Right atrium auricular region (tissue), 2 donors: ENCODE results near the gene DDAH1. TPM values are rescaled to one million over a fixed set of nuclear protein-coding genes. Genes with fewer than 3 reads are reported as not detected.

Experiments used
- DNase-seq: peaks from one replicate; pipeline ENCODE4 v3.0.0-alpha.2; 2019; ENCODE audit warnings: low spot score
- H3K27ac ChIP-seq, 2 donors: fragments of 200-600 bp; sonication (generic); 1 replicate in 1 of 2; 2 replicates in 1 of 2; pipeline ENCODE4 v1.5.1; 2016 to 2019
- H3K27me3 ChIP-seq, 2 donors: fragments of 200-600 bp; sonication (generic); one replicate each; pipeline versions ENCODE4 v1.5.1 to v1.6.0; 2017 to 2019
- H3K36me3 ChIP-seq: fragments of 200-600 bp; sonication (generic); one replicate; pipeline ENCODE4 v1.5.1; 2016
- H3K4me1 ChIP-seq, 2 donors: fragments of 200-600 bp; sonication (generic); one replicate each; pipeline versions ENCODE4 v1.5.1 to v1.6.0; 2017 to 2019
- H3K4me3 ChIP-seq, 2 donors: fragments of 200-600 bp; sonication (generic); 1 replicate in 1 of 2; 2 replicates in 1 of 2; pipeline ENCODE4 v1.5.1; 2017 to 2019; ENCODE audit warnings: mild to moderate bottlenecking in 1 of 2, moderate library complexity in 1 of 2
- H3K9me3 ChIP-seq, 2 donors: fragments of 200-600 bp; sonication (generic); one replicate each; pipeline ENCODE4 v1.5.1; 2019
- CTCF ChIP-seq, 2 donors: fragments of 200-600 bp; sonication (generic); IDR thresholded peaks; one replicate each; pipeline ENCODE4 v1.5.1; 2019; ENCODE audit warnings: antibody characterized with exemption in 2 of 2
- total RNA-seq, 2 donors: library from RNA; depleted of rRNA; stranded (reverse); fragments of >200 nt; gene quantifications; one replicate each; pipeline ENCODE4 v1.1.0, GENCODE V29; 2016

Gene DDAH1
- total RNA-seq, 2 donors from 2014 or later: 10.8 to 18.3 TPM

GRCh38 chr1:85386068-85386722, 78.8 kb downstream of the DDAH1 start:
- H3K27ac ChIP-seq: no peak overlapping the region
- DNase-seq: no peak
- H3K4me3 ChIP-seq: no peak overlapping the region
- no peaks in the 10 kb centered on the region for H3K4me1 ChIP-seq
- TF ChIP-seq CTCF (IDR thresholded peaks at IDR 0.05): no peak
- no peaks in the 10 kb centered on the region for H3K36me3 ChIP-seq
- peaks cover 6 to 14% of the 10 kb centered on the region in 2 donors for H3K9me3 ChIP-seq
- H3K27me3 ChIP-seq: no peaks in the 10 kb centered on the region

- no peaks in the 10 kb centered on the region for H3K4me1 ChIP-seq
- no peaks in the 10 kb centered on the region for H3K27me3 ChIP-seq
- H3K36me3 ChIP-seq: no peaks in the 10 kb centered on the region
- H3K9me3 ChIP-seq: peaks cover 6 to 14% of the 10 kb centered on the region in 2 donors
- H3K4me3 ChIP-seq: no peak overlapping the region
- TF ChIP-seq CTCF (IDR thresholded peaks at IDR 0.05): no peak
- no peak for DNase-seq
- peak overlapping the region in 1 of 2 donors; percentile 20 for H3K27ac ChIP-seq
Measured at GRCh38 chr1:85379203-85380136, 85.5 kb downstream of the DDAH1 start.

GRCh38 chr1:85378534-85378933, 86.4 kb downstream of the DDAH1 start:
- Histone ChIP-seq H3K4me3 (no peak overlapping the region), H3K27ac (no peak overlapping the region), H3K4me1 (peaks cover 0 to 6% of the 10 kb centered on the region in 2 donors), H3K27me3 (no peaks in the 10 kb centered on the region), H3K9me3 (peaks cover 6 to 14% of the 10 kb centered on the region in 2 donors), H3K36me3 (no peaks in the 10 kb centered on the region)
- DNase-seq: no peak
- TF ChIP-seq CTCF (IDR thresholded peaks at IDR 0.05): no peak

- no peaks in the 10 kb centered on the region for H3K27me3 ChIP-seq
- no peak overlapping the region for H3K27ac ChIP-seq
- H3K36me3 ChIP-seq: no peaks in the 10 kb centered on the region
- no peak for DNase-seq
- H3K4me1 ChIP-seq: peaks cover 0 to 7% of the 10 kb centered on the region in 2 donors
- no peak for TF ChIP-seq CTCF (IDR thresholded peaks at IDR 0.05)
- H3K9me3 ChIP-seq: no peaks in the 10 kb centered on the region
- no peak overlapping the region for H3K4me3 ChIP-seq
Measured at GRCh38 chr1:85376356-85376755, 88.6 kb downstream of the DDAH1 start.

GRCh38 chr1:85375493-85375892, 89.5 kb downstream of the DDAH1 start:
- H3K4me3 ChIP-seq: no peak overlapping the region
- no peak for TF ChIP-seq CTCF (IDR thresholded peaks at IDR 0.05)
- DNase-seq: no peak
- H3K36me3 ChIP-seq: no peaks in the 10 kb centered on the region
- no peaks in the 10 kb centered on the region for H3K27me3 ChIP-seq
- H3K27ac ChIP-seq: no peak overlapping the region
- H3K9me3 ChIP-seq: no peaks in the 10 kb centered on the region
- peaks cover 0 to 7% of the 10 kb centered on the region in 2 donors for H3K4me1 ChIP-seq
